Upper lobe of right lung (tissue), 1 donor: Measurements from ENCODE around the gene MYO16. TPM values are rescaled to one million over a fixed set of nuclear protein-coding genes. Genes with fewer than 3 reads are reported as not detected.
A peak's percentile ranks its signal among the peaks of the same experiment; 100 is the strongest.

ENCODE experiments used
- ATAC-seq: fragments of 200-7000 bp; cut with Tn5 transposase; one replicate; pipeline ENCODE4 v1.9.1; 2020; ENCODE audit warnings: mild to moderate bottlenecking, moderate library complexity
- DNase-seq: peaks from one replicate; pipeline ENCODE4 v3.0.0-alpha.2; 2020
- H3K27ac ChIP-seq: fragments of 200-600 bp; one replicate; pipeline ENCODE4 v1.8.0; 2022
- H3K27me3 ChIP-seq: fragments of 200-600 bp; one replicate; pipeline ENCODE4 v1.8.0; 2022; ENCODE audit warnings: mild to moderate bottlenecking
- H3K36me3 ChIP-seq: fragments of 200-600 bp; one replicate; pipeline ENCODE4 v1.8.0; 2022
- H3K4me1 ChIP-seq: fragments of 200-600 bp; one replicate; pipeline ENCODE4 v1.8.0; 2022
- H3K4me3 ChIP-seq: fragments of 200-600 bp; one replicate; pipeline ENCODE4 v1.8.0; 2022; ENCODE audit warnings: mild to moderate bottlenecking
- H3K9me3 ChIP-seq: fragments of 200-600 bp; one replicate; pipeline ENCODE4 v1.8.0; 2022
- CTCF ChIP-seq: fragments of 200-600 bp; IDR thresholded peaks from one replicate; pipeline ENCODE4 v1.8.0; 2022; ENCODE audit warnings: antibody characterized with exemption
- intact Hi-C: fragments of 100-400 bp; cut with DNase I; formaldehyde crosslinking; loops from one replicate; pipeline ENCODE4 v1.11.0; 2022
- total RNA-seq: library from RNA; stranded (reverse); fragmentation: NEBNext Ultra II Directional; extraction: Animal tissue kit (Norgen Biotek cat#: 25700); gene quantifications from one replicate; pipeline ENCODE4 v1.2.1, GENCODE V29; 2021
- donor health status: DM: no; HTN: yes; CAD: no; lungs with severe emphysema.

Gene MYO16
- total RNA-seq, 1 donor from 2014 or later: 0.46 TPM

GRCh38 chr13:108597943-108598342, 31.5 kb upstream of the MYO16 start:
- ATAC-seq (no peak), DNase-seq (no peak)
- no peak for TF ChIP-seq CTCF
- Histone ChIP-seq H3K36me3 (no peaks in the 10 kb centered on the region), H3K27me3 (no peaks in the 10 kb centered on the region), H3K27ac (no peak overlapping the region), H3K4me3 (no peak overlapping the region), H3K4me1 (no peaks in the 10 kb centered on the region), H3K9me3 (no peaks in the 10 kb centered on the region)
- intact Hi-C loops: no loop called here

DNA sequence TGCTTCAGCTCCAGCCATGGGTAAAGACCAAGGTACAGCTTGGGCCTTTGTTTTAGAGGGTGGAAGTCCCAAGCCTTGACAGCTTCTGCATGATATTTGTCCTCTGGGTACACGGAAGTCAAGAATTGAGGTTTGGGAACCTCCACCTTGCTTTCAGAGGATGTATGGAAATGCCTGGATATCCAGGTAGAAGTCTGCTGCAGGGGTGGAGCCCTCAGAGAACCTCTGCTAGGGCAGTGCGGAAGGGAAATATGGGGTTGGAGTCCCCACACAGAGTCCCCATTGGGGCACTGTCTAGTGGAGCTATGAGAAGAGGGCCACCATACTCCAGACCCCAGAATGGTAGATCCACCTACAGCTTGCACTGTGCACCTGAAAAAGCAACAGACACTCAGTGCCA, 23.0 kb upstream of the MYO16 start:
- Histone ChIP-seq H3K27ac (no peak overlapping the region), H3K4me3 (no peak overlapping the region), H3K4me1 (no peaks in the 10 kb centered on the region), H3K36me3 (no peaks in the 10 kb centered on the region), H3K9me3 (no peaks in the 10 kb centered on the region), H3K27me3 (no peaks in the 10 kb centered on the region)
- no peak for TF ChIP-seq CTCF
- ATAC-seq (no peak), DNase-seq (no peak)
- intact Hi-C loops: no loop called here

DNA sequence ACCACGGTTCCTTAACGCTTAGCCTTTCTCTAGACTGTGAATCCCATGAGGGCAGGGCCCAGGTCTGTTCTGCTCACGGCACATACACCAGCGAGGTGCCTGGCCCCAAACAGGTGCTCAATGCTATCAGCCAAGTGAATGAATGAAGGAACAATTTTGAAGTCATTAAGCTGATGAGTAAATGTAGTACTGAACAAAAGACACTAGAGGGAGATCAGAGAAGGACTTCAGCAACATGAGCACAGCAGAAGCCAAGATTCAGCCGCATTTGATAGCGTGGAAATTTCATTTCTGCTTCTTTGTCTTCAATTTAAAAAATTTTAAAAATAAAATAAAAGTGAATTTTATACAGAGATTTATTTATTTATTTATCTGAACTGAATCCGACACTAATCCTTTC, 20.1 kb upstream of the MYO16 start:
- Histone ChIP-seq H3K27ac (no peak overlapping the region), H3K36me3 (no peaks in the 10 kb centered on the region), H3K4me3 (no peak overlapping the region), H3K4me1 (no peaks in the 10 kb centered on the region), H3K9me3 (no peaks in the 10 kb centered on the region), H3K27me3 (no peaks in the 10 kb centered on the region)
- TF ChIP-seq CTCF: peak; percentile 44
- no peak for DNase-seq
- intact Hi-C loops: no loop called here
- ATAC-seq: peak; percentile 31

- DNase-seq (no peak), ATAC-seq (no peak)
- no peaks in the 10 kb centered on the region for H3K4me1 ChIP-seq
- H3K36me3 ChIP-seq: no peaks in the 10 kb centered on the region
- TF ChIP-seq CTCF: no peak
- H3K27me3 ChIP-seq: no peaks in the 10 kb centered on the region
- intact Hi-C loops: no loop called here
- no peak overlapping the region for H3K27ac ChIP-seq
- H3K4me3 ChIP-seq: no peak overlapping the region
- H3K9me3 ChIP-seq: no peaks in the 10 kb centered on the region
These were observed 18.9 kb upstream of the MYO16 start for GRCh38 chr13:108610507-108610906.

- intact Hi-C loops: no loop called here
- H3K4me1 ChIP-seq: no peaks in the 10 kb centered on the region
These were observed 14.2 kb upstream of the MYO16 start for GRCh38 chr13:108615241-108615640.

More at GRCh38 chr13:108615241-108615640, 14.2 kb upstream of the MYO16 start:
- TF ChIP-seq CTCF: no peak
- DNase-seq: no peak
- Histone ChIP-seq H3K27ac (no peak overlapping the region), H3K4me3 (no peak overlapping the region), H3K9me3 (no peaks in the 10 kb centered on the region), H3K36me3 (no peaks in the 10 kb centered on the region), H3K27me3 (no peaks in the 10 kb centered on the region)
- ATAC-seq: no peak
